GM12878 (cell line): Measurements from ENCODE around the gene CSK. TPM values are rescaled to one million over a fixed set of nuclear protein-coding genes. Genes with fewer than 3 reads are reported as not detected.

ENCODE experiments used
- ATAC-seq: fragments of 200-7000 bp; cut with Tn5 transposase; 3 replicates; pipeline ENCODE4 v1.9.1; 2020; ENCODE audit warnings: mild to moderate bottlenecking, moderate library complexity
- BruUV-seq: library from RNA; stranded (reverse); fragments of 400-500 nt; replicated peaks from 2 replicates; lab custom pipeline; 2021; lab: Mats Ljungman, UMichigan
- CTCF ChIA-PET: fragments of 300-600 bp; sonication (Branson Sonifier 250); formaldehyde crosslinking; extraction: SDS; loops from one replicate; lab custom pipeline; 2021; ENCODE audit warnings: inconsistent platforms; lab: Yijun Ruan, JAX
- POLR2A ChIA-PET: fragments of 350-600 bp; formaldehyde crosslinking; extraction: SDS; loops from one replicate; lab custom pipeline; 2021; ENCODE audit warnings: inconsistent platforms; lab: Charles Lee
- RAD21 ChIA-PET: fragments of 300-600 bp; sonication (Branson Sonifier 250); formaldehyde crosslinking; loops from one replicate; lab custom pipeline; 2023; ENCODE audit warnings: antibody characterized with exemption; ENCODE audit not compliant: unreplicated experiment; lab: Charles Lee
- SMC1A ChIA-PET: fragments of 300-600 bp; sonication (Branson Sonifier 250); formaldehyde crosslinking; loops from one replicate; lab custom pipeline; 2023; ENCODE audit not compliant: unreplicated experiment, uncharacterized antibody; lab: Charles Lee
- DNase-seq: peaks from one replicate; pipeline ENCODE4 v3.0.0-alpha.2; 2011; ENCODE audit warnings: low read depth, low spot score
- FAIRE-seq: peaks from 3 replicates; lab custom pipeline; 2011; peaks lifted over from hg19 to GRCh38; lab: Jason Lieb, UNC
- H2AFZ ChIP-seq: 2 replicates; pipeline ENCODE4 v1.6.0; 2011; ENCODE audit warnings: low read depth, low read length, control low read depth; ENCODE audit not compliant: control insufficient read depth
- H3K27ac ChIP-seq: 2 replicates; pipeline ENCODE4 v1.5.1; 2011; ENCODE audit warnings: control low read depth; ENCODE audit not compliant: control insufficient read depth, insufficient read depth
- H3K27me3 ChIP-seq, 2 experiments: replicated peaks in 1 of 2; 2 replicates each; pipeline versions ENCODE4 v1.6.0 to v1.6.1; 2011; ENCODE audit warnings: low read length in 1 of 2; ENCODE audit not compliant: control insufficient read depth in 2 of 2, insufficient read depth in 2 of 2
- H3K36me3 ChIP-seq, 2 experiments: 2 replicates each; pipeline ENCODE4 v1.5.1; 2011; ENCODE audit warnings: low read length in 1 of 2; ENCODE audit not compliant: control insufficient read depth in 2 of 2, insufficient read depth in 2 of 2
- H3K4me1 ChIP-seq: 2 replicates; pipeline ENCODE4 v1.6.1; 2011; ENCODE audit warnings: mild to moderate bottlenecking, low read length, moderate library complexity, mixed read lengths; ENCODE audit not compliant: control insufficient read depth, insufficient read depth
- H3K4me2 ChIP-seq: 2 replicates; pipeline ENCODE4 v1.6.0; 2011; ENCODE audit warnings: control low read depth; ENCODE audit not compliant: control insufficient read depth, insufficient read depth
- H3K4me3 ChIP-seq: fragments of 200-600 bp; sonication (generic); 2 replicates; pipeline ENCODE4 v1.5.1; 2016
- H3K79me2 ChIP-seq: 2 replicates; pipeline ENCODE4 v1.6.0; 2011; ENCODE audit warnings: low read length; ENCODE audit not compliant: control insufficient read depth, insufficient read depth
- H3K9ac ChIP-seq: 2 replicates; pipeline ENCODE4 v1.8.0; 2011; ENCODE audit warnings: low read length, control low read depth, mixed read lengths; ENCODE audit not compliant: control insufficient read depth, insufficient read depth
- H3K9me3 ChIP-seq: replicated peaks from 3 replicates; pipeline ENCODE4 v1.5.1; 2011; ENCODE audit warnings: mild to moderate bottlenecking, low read length; ENCODE audit not compliant: control insufficient read depth, insufficient read depth
- H4K20me1 ChIP-seq: 2 replicates; pipeline ENCODE4 v1.6.0; 2011; ENCODE audit not compliant: control insufficient read depth, insufficient read depth
- DPF2 ChIP-seq: fragments of 450-650 bp; IDR thresholded peaks from 2 replicates; pipeline ENCODE4 v1.6.1; 2017; ENCODE audit warnings: mild to moderate bottlenecking
- MYB ChIP-seq: fragments of 150-350 bp; IDR thresholded peaks from 2 replicates; pipeline ENCODE4 v1.6.1; 2014; ENCODE audit warnings: mild to moderate bottlenecking, low read depth, low read length, borderline replicate concordance
- STAT3 ChIP-seq: IDR thresholded peaks from 2 replicates; pipeline ENCODE4 v1.6.1; 2011; ENCODE audit warnings: low read depth, low read length, improper control_type of control experiment
- ZBTB40 ChIP-seq: fragments of 450-650 bp; IDR thresholded peaks from 2 replicates; pipeline ENCODE4 v1.6.1; 2016; ENCODE audit warnings: mild to moderate bottlenecking, moderate library complexity, borderline replicate concordance
- ZNF207 ChIP-seq: fragments of 450-650 bp; IDR thresholded peaks from 2 replicates; pipeline ENCODE4 v1.6.1; 2014; ENCODE audit warnings: antibody characterized with exemption, mild to moderate bottlenecking, borderline replicate concordance
- WGBS: methylation state at CpG from one replicate; pipeline ENCODE4 v1.1.6; 2016; ENCODE audit warnings: low lambda C conversion rate; ENCODE audit not compliant: insufficient replicate concordance, insufficient coverage; ENCODE audit errors: missing lambda C conversion rate; 5-methylcytosine and 5-hydroxymethylcytosine counted together
- in situ Hi-C: fragments of 300-500 bp; cut with MboI; formaldehyde crosslinking; loops from 9 replicates; pipeline ENCODE4 v1.14.3; 2018; ENCODE audit warnings: mixed read lengths
- intact Hi-C: fragments of 100-400 bp; cut with micrococcal nuclease; formaldehyde crosslinking; loops from one replicate; pipeline ENCODE4 v1.14.2; 2022; ENCODE audit not compliant: unreplicated experiment
- polyA plus RNA-seq, 11 experiments: library from polyadenylated mRNA; depleted of rRNA in 4 of 11; unstranded in 6 of 11; stranded (reverse) in 5 of 11; fragments of >200 nt; fragmentation: Nextera tagmentation in 4 of 11; fragmentation: Illumina TruSeq in 1 of 11; extraction: Ambion mirVana in 4 of 11; extraction: Trizol in 1 of 11; gene quantifications; 1 replicate in 1 of 11; 2 replicates in 10 of 11; pipeline versions ENCODE4 v1.2.1 to v1.2.3, GENCODE V29; 2011 to 2016; ENCODE audit warnings: inconsistent platforms in 2 of 11, missing spikeins in 2 of 11, low read depth in 1 of 11
- total RNA-seq, 4 experiments: library from RNA; depleted of rRNA in 3 of 4; stranded (reverse); fragments of >200 nt in 3 of 4; fragmentation: Illumina TruSeq in 1 of 4; extraction: Trizol in 1 of 4; gene quantifications; 2 replicates each; pipeline versions ENCODE4 v1.2.1 to v1.2.3, GENCODE V29; 2013 to 2021
- TF ChIP-seq, protein P1 (sequence below): IDR thresholded peaks from 2 replicates; pipeline ENCODE4 v1.6.1; 2011; ENCODE audit warnings: borderline replicate concordance, low read depth, mild to moderate bottlenecking, moderate library complexity, low read length; ENCODE audit not compliant: insufficient read depth, poor library complexity, severe bottlenecking

The CSK gene
- total and polyA plus RNA-seq, 10 of the 15 experiments (the other 5 are each of a cell fraction or from before 2014, with no cell fraction given), result 3.4 to 327 (median 75.8) TPM

DNA sequence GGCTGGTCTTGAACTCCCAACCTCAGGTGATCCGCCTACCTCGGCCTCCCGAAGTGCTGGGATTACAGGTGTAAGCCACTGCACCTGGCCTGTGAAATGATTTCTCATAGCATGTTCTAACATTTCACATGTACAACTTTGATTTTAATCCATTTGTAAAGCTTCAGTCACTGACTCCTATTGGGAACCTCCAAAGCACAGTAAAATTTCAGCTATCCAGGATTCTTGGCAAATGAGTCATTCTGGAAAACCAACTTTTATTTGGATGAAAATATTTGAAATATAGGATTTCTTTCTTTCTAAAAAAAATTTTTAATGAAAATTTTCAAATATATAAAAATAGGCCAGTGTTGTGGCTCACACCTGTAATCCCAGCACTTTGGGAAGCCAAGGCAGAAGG, 28.1 kb downstream of the CSK start:
- no peaks in the 10 kb centered on the region for H3K9me3 ChIP-seq
- no peak for ATAC-seq
- in situ Hi-C loops (no loop called here), intact Hi-C loops (no loop called here)
- no peak overlapping the region for H3K4me3 ChIP-seq
- no peaks in the 10 kb centered on the region for H3K79me2 ChIP-seq
- no peak overlapping the region for H2AFZ ChIP-seq
- DNase-seq, result no peak
- no peak for FAIRE-seq
- no peaks in the 10 kb centered on the region for H3K36me3 ChIP-seq
- BruUV-seq, result no TSS peak
- ChIA-PET CTCF (interaction anchor here (1.0 to 3.7 kb wide), 7 partner anchors 10 to 140 kb away, joined by 3 to 21 read pairs (median 7); no protein-coding TSS in a partner anchor), RAD21 (interaction anchor here (0.7 to 2.5 kb wide), 4 partner anchors 10 to 92 kb away, joined by 3 to 10 read pairs (median 6); no protein-coding TSS in a partner anchor), POLR2A (interaction anchor here (0.8 kb wide), 1 partner anchor 97 kb away, joined by 3 read pairs; the partner anchor contains the start of gene FAM219B), SMC1A (interaction anchor here (0.7 to 1.2 kb wide), 2 partner anchors 17 to 23 kb away, joined by 3 read pairs; no protein-coding TSS in a partner anchor)
- no peak overlapping the region for H3K4me2 ChIP-seq
- WGBS, result 0% methylated on average over 3 of the region's 3 CpGs
- H3K4me1 ChIP-seq, result no peaks in the 10 kb centered on the region
- H3K27me3 ChIP-seq, result no peaks in the 10 kb centered on the region
- TF ChIP-seq DPF2 (no peak), STAT3 (no peak), MYB (no peak), ZBTB40 (no peak), ZNF207 (no peak)
- TF ChIP-seq, protein P1, sequence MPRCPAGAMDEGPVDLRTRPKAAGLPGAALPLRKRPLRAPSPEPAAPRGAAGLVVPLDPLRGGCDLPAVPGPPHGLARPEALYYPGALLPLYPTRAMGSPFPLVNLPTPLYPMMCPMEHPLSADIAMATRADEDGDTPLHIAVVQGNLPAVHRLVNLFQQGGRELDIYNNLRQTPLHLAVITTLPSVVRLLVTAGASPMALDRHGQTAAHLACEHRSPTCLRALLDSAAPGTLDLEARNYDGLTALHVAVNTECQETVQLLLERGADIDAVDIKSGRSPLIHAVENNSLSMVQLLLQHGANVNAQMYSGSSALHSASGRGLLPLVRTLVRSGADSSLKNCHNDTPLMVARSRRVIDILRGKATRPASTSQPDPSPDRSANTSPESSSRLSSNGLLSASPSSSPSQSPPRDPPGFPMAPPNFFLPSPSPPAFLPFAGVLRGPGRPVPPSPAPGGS, result no peak
- TF ChIP-seq, all 136 proteins: peak for 0
- H3K9ac ChIP-seq, result no peak overlapping the region
- no peak overlapping the region for H3K27ac ChIP-seq
- H4K20me1 ChIP-seq, result no peaks in the 10 kb centered on the region
